ENCODE measurements around the gene OSBPL2.

Gene OSBPL2

GRCh38 chr20:62315773-62316172, 77.5 kb downstream of the OSBPL2 start:
- DNase-seq = no peak

GRCh38 chr20:62316331-62317166, 78.2 kb downstream of the OSBPL2 start:
- no peak for DNase-seq

GRCh38 chr20:62317167-62317655, 78.9 kb downstream of the OSBPL2 start:
- no peak for DNase-seq

GRCh38 chr20:62318400-62319345, 80.4 kb downstream of the OSBPL2 start:
- DNase-seq = no peak

- no peak for DNase-seq
Measured at GRCh38 chr20:62319346-62319909, 81.1 kb downstream of the OSBPL2 start.

GRCh38 chr20:62320581-62321354, 82.4 kb downstream of the OSBPL2 start:
- no peak for DNase-seq

- no peak for DNase-seq
Measured at GRCh38 chr20:62321521-62321948, 83.2 kb downstream of the OSBPL2 start.

GRCh38 chr20:62321975-62322374, 83.7 kb downstream of the OSBPL2 start:
- DNase-seq = no peak

GRCh38 chr20:62322492-62323041, 84.2 kb downstream of the OSBPL2 start:
- no peak for DNase-seq

- DNase-seq = no peak
Measured at GRCh38 chr20:62323146-62323979, 85.0 kb downstream of the OSBPL2 start.

- DNase-seq = no peak
Measured at GRCh38 chr20:62323980-62324906, 85.9 kb downstream of the OSBPL2 start.

- no peak for DNase-seq
Measured at GRCh38 chr20:62325172-62325905, 87.0 kb downstream of the OSBPL2 start.

- no peak for DNase-seq
Measured at GRCh38 chr20:62326559-62326958, 88.2 kb downstream of the OSBPL2 start.

- no peak for DNase-seq
Measured at GRCh38 chr20:62326959-62327725, 88.8 kb downstream of the OSBPL2 start.

GRCh38 chr20:62327726-62328495, 89.6 kb downstream of the OSBPL2 start:
- no peak for DNase-seq

GRCh38 chr20:62328684-62329388, 90.5 kb downstream of the OSBPL2 start:
- no peak for DNase-seq
